ENCODE results near the gene CCDC146.

GRCh38 chr7:77185866-77186265 lies 63.5 kb downstream of the CCDC146 start:
- TF ChIP-seq EZH2 (IDR thresholded peaks at IDR 0.05; ENCODE audit: borderline replicate concordance, low read depth, low read length, poor library complexity, severe bottlenecking), result no peak
- TF ChIP-seq CTCF (conservative IDR thresholded peaks at IDR 0.05; ENCODE audit: low read depth, low read length), result no peak

All from A673 (cell line).